Parathyroid adenoma (tissue), 2 donors: ENCODE measurements around the gene GRIN2A.

Source experiments
- H2AFZ ChIP-seq: fragments of 300-600 bp; sonication (generic); one replicate; pipeline ENCODE4 v1.7.0; 2017; ENCODE audit warnings: antibody characterized with exemption, mild to moderate bottlenecking
- H3K27ac ChIP-seq: fragments of 300-600 bp; sonication (generic); one replicate; pipeline ENCODE4 v1.7.0; 2017
- H3K27me3 ChIP-seq: fragments of 300-600 bp; sonication (generic); one replicate; pipeline ENCODE4 v1.7.0; 2017; ENCODE audit warnings: low read length; ENCODE audit not compliant: control insufficient read depth, insufficient read depth
- H3K36me3 ChIP-seq: fragments of 300-600 bp; sonication (generic); one replicate; pipeline ENCODE4 v1.7.0; 2017; ENCODE audit warnings: low read length; ENCODE audit not compliant: control insufficient read depth, insufficient read depth
- H3K4me1 ChIP-seq: fragments of 300-600 bp; sonication (generic); one replicate; pipeline ENCODE4 v1.7.0; 2017; ENCODE audit warnings: control low read depth
- H3K4me2 ChIP-seq: fragments of 300-600 bp; sonication (generic); one replicate; pipeline ENCODE4 v1.7.0; 2017; ENCODE audit warnings: low read length
- H3K4me3 ChIP-seq: fragments of 300-600 bp; sonication (generic); one replicate; pipeline ENCODE4 v1.7.0; 2017; ENCODE audit warnings: low read depth, low read length
- H3K79me2 ChIP-seq: fragments of 300-600 bp; sonication (generic); one replicate; pipeline ENCODE4 v1.7.0; 2017; ENCODE audit warnings: control low read depth
- H3K9ac ChIP-seq: fragments of 300-600 bp; sonication (generic); one replicate; pipeline ENCODE4 v1.7.0; 2017; ENCODE audit warnings: mild to moderate bottlenecking
- H3K9me3 ChIP-seq: fragments of 300-600 bp; sonication (generic); one replicate; pipeline ENCODE4 v1.7.0; 2017; ENCODE audit warnings: low read length; ENCODE audit not compliant: control insufficient read depth
- TF ChIP-seq, protein P1 (sequence below): fragments of 300-600 bp; sonication (generic); IDR thresholded peaks from one replicate; pipeline ENCODE4 v1.7.0; 2017; ENCODE audit warnings: antibody characterized with exemption, mild to moderate bottlenecking
- donor health status: primary hyperparathyroidism.

The GRIN2A gene

DNA sequence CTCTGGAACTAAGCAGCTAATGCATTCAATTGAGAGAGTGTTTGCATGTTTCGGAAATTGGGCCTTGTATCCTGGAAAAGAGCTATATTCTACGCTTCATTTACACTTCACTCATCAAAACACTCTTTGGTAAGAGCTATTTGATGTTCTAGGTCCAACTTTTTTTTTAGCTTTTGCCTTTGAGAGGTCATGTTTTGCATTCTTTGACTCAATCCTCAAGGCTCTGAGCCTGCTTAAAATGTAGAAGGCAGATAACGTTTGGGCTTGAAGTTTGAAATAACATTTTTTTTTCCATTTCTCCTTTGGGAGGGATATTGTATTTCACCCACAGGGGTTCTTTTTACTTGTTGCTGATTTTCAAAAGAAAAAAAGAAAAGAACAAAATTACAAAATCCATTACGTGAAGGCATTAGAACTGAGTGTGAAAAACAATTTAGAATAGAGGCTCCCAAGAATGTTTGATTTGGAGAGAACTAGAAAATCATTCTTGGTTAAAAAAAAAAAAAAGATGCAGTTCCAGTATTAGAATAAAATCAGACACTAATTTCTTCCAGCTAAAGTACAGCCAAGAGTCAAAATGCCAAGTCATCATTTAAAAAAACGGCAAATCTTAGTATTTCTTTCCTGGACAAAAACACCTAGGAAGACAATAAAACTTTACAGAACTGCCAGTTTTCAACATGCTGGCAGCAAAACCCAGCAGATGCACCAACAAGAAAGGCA, 268.5 kb downstream of the GRIN2A start:
- Histone ChIP-seq H3K4me3 (no peak overlapping the region), H3K4me2 (no peak overlapping the region), H3K36me3 (no peaks in the 10 kb centered on the region), H3K4me1 (no peaks in the 10 kb centered on the region), H3K9ac (no peak overlapping the region), H2AFZ (no peak overlapping the region), H3K79me2 (no peaks in the 10 kb centered on the region), H3K27me3 (no peaks in the 10 kb centered on the region), H3K9me3 (no peaks in the 10 kb centered on the region), H3K27ac (no peak overlapping the region)
- TF ChIP-seq, protein P1, sequence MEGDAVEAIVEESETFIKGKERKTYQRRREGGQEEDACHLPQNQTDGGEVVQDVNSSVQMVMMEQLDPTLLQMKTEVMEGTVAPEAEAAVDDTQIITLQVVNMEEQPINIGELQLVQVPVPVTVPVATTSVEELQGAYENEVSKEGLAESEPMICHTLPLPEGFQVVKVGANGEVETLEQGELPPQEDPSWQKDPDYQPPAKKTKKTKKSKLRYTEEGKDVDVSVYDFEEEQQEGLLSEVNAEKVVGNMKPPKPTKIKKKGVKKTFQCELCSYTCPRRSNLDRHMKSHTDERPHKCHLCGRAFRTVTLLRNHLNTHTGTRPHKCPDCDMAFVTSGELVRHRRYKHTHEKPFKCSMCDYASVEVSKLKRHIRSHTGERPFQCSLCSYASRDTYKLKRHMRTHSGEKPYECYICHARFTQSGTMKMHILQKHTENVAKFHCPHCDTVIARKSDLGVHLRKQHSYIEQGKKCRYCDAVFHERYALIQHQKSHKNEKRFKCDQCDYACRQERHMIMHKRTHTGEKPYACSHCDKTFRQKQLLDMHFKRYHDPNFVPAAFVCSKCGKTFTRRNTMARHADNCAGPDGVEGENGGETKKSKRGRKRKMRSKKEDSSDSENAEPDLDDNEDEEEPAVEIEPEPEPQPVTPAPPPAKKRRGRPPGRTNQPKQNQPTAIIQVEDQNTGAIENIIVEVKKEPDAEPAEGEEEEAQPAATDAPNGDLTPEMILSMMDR, result no peak

DNA sequence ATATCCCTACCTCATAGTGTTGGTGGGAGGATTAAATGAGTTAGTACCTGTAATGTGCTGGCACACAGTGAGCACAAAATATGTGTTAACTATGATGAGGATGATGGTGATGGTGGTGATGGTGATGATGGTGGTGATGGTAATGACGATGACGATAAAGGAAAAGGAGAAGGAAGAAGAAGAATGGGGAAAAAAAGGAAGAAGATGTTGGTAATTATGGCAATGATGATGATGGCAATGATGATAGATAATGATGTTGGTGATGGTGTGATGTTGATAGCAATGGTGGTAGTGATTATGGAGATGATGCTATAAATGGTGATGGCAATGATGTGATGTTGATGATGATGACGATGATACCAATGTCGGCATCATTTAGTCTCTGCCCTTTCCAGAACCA, 270.2 kb downstream of the GRIN2A start:
- Histone ChIP-seq H3K4me1 (no peaks in the 10 kb centered on the region), H2AFZ (no peak overlapping the region), H3K36me3 (no peaks in the 10 kb centered on the region), H3K79me2 (no peaks in the 10 kb centered on the region), H3K4me3 (no peak overlapping the region), H3K27ac (no peak overlapping the region), H3K27me3 (no peaks in the 10 kb centered on the region), H3K9ac (no peak overlapping the region), H3K4me2 (no peak overlapping the region), H3K9me3 (no peaks in the 10 kb centered on the region)
- TF ChIP-seq, protein P1, result no peak

DNA sequence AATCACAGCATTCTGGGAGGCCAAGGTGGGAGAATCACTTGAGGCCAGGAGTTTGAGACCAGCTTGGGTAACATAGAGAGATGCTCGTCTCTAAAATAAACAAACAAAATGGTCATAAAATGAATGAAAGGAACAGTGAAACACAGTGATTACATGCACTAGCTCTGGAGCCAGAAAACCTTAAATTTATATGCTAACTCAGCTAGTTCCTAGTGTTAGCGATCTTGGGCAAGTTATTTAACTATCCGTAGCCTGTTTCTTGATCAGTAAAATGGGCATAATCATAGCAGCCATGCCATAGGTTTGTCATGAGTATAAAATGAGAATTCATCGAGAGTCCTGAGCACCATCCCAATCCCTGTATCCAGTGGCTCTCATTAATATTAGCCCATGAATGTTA, 271.0 kb downstream of the GRIN2A start:
- Histone ChIP-seq H3K27me3 (no peaks in the 10 kb centered on the region), H2AFZ (no peak overlapping the region), H3K9me3 (no peaks in the 10 kb centered on the region), H3K4me3 (no peak overlapping the region), H3K36me3 (no peaks in the 10 kb centered on the region), H3K4me1 (no peaks in the 10 kb centered on the region), H3K27ac (no peak overlapping the region), H3K9ac (no peak overlapping the region), H3K79me2 (no peaks in the 10 kb centered on the region), H3K4me2 (no peak overlapping the region)
- TF ChIP-seq, protein P1, result no peak

DNA sequence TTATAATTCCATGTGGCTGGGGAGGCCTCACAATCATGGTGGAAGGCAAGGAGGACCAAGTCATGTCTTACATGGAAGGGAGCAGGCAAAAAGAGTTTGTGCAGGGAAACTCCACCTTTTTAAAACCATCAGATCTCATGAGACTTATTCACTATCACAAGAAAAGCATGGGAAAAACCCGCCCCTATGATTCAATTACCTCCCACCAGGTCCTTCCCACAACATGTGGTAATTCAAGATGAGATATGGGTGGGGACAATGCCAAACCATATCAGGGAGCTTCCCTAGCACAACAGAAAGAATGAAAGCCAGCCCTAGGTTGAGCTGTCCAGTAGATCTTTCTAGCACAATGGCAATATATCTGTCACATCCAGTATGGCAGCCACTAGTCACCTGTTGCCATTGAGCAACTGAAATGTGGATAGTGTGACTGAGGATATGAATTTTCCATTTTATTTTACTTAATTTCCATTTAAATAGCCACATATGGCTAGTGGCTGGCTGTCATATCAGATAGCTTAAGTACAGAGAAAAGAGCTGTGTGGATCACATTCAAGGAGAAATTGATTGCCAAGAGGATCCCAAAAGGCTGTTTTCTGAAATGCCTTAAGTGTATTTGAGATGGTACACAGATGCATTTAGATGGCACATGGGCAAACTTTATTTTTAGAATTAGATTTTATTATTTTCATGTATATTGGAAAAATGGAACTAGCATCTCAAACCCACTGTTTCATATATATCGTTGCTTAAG, 273.0 kb downstream of the GRIN2A start:
- Histone ChIP-seq H2AFZ (no peak overlapping the region), H3K9ac (no peak overlapping the region), H3K4me1 (no peaks in the 10 kb centered on the region), H3K4me2 (no peak overlapping the region), H3K4me3 (no peak overlapping the region), H3K27ac (no peak overlapping the region), H3K36me3 (no peaks in the 10 kb centered on the region), H3K79me2 (no peaks in the 10 kb centered on the region), H3K9me3 (no peaks in the 10 kb centered on the region), H3K27me3 (no peaks in the 10 kb centered on the region)
- TF ChIP-seq, protein P1, result no peak
